DOHH2 (cell line): ENCODE data around the gene PPP1R14B.

Experiments used
- CTCF ChIP-seq: fragments of 200-600 bp; sonication (generic); IDR thresholded peaks from one replicate; pipeline ENCODE4 v1.5.1; 2014; ENCODE audit warnings: antibody characterized with exemption, mild to moderate bottlenecking, low read depth, low read length; ENCODE audit not compliant: poor library complexity, severe bottlenecking
- EZH2phosphoT487 ChIP-seq: fragments of 200-600 bp; sonication (generic); IDR thresholded peaks from 2 replicates; pipeline ENCODE4 v1.6.1; 2017; ENCODE audit warnings: borderline replicate concordance, mild to moderate bottlenecking, antibody characterized with exemption, low read length, moderate library complexity, mixed read lengths

GRCh38 chr11:64281957-64282770, 35.4 kb upstream of the PPP1R14B start:
- no peak for TF ChIP-seq CTCF
- no peak for TF ChIP-seq EZH2phosphoT487
